Esophagus squamous epithelium (tissue), 5 donors: ENCODE data around the gene PSMB8. TPM values are rescaled to one million over a fixed set of nuclear protein-coding genes. Genes with fewer than 3 reads are reported as not detected.

Experiments used
- DNase-seq: peaks from one replicate; lab custom pipeline; 2025; lab: John Stamatoyannopoulos, UW
- H3K27ac ChIP-seq, 4 donors: fragments of 200-600 bp; sonication (generic); one replicate each; pipeline ENCODE4 v1.5.1; 2016 to 2019; ENCODE audit warnings: mild to moderate bottlenecking in 1 of 4
- H3K27me3 ChIP-seq, 4 donors: fragments of 200-600 bp; sonication (generic); 1 replicate in 3 of 4; 2 replicates in 1 of 4; pipeline versions ENCODE4 v1.5.1 to v1.6.0; 2017 to 2021; ENCODE audit warnings: antibody characterized with exemption in 1 of 4
- H3K36me3 ChIP-seq, 3 donors: fragments of 200-600 bp; sonication (generic); one replicate each; pipeline ENCODE4 v1.5.1; 2016 to 2019
- H3K4me1 ChIP-seq, 3 donors: fragments of 200-600 bp; sonication (generic); one replicate each; pipeline ENCODE4 v1.5.1; 2017 to 2019
- H3K4me3 ChIP-seq, 4 donors: fragments of 200-600 bp; sonication (generic); 1 replicate in 3 of 4; 2 replicates in 1 of 4; pipeline ENCODE4 v1.5.1; 2016 to 2019; ENCODE audit warnings: mild to moderate bottlenecking in 2 of 4, moderate library complexity in 1 of 4
- H3K9me3 ChIP-seq, 3 donors: fragments of 200-600 bp; sonication (generic); one replicate each; pipeline ENCODE4 v1.5.1; 2016 to 2019
- POLR2A ChIP-seq, 4 donors: fragments of 450-650 bp; IDR thresholded peaks; one replicate each; pipeline ENCODE4 v1.6.1; 2017; ENCODE audit warnings: antibody characterized with exemption in 4 of 4, mild to moderate bottlenecking in 4 of 4, moderate library complexity in 3 of 4
- WGBS, 2 donors: methylation state at CpG; one replicate each; pipeline ENCODE4 v1.1.5; 2018; 5-methylcytosine and 5-hydroxymethylcytosine counted together
- intact Hi-C: fragments of 100-400 bp; cut with DNase I; formaldehyde crosslinking; loops from one replicate; pipeline ENCODE4 v1.15.0; 2022
- total RNA-seq, 4 donors: library from RNA; depleted of rRNA; stranded (reverse); fragments of >200 nt; gene quantifications; one replicate each; pipeline ENCODE4 v1.1.0, GENCODE V29; 2016
- TF ChIP-seq, protein P1 (sequence below), 6 experiments: fragments of 450-650 bp in 4 of 6; fragments of 200-600 bp in 2 of 6; sonication (generic) in 2 of 6; IDR thresholded peaks; one replicate each; pipeline ENCODE4 v1.5.1; 2016 to 2019; ENCODE audit warnings: antibody characterized with exemption in 6 of 6, mild to moderate bottlenecking in 4 of 6, moderate library complexity in 4 of 6
- donor health status: DM: yes; HTN: yes; CAD: no.

Gene PSMB8
- total RNA-seq, 4 donors from 2014 or later = 21.6 to 135 (median 42.2) TPM

DNA sequence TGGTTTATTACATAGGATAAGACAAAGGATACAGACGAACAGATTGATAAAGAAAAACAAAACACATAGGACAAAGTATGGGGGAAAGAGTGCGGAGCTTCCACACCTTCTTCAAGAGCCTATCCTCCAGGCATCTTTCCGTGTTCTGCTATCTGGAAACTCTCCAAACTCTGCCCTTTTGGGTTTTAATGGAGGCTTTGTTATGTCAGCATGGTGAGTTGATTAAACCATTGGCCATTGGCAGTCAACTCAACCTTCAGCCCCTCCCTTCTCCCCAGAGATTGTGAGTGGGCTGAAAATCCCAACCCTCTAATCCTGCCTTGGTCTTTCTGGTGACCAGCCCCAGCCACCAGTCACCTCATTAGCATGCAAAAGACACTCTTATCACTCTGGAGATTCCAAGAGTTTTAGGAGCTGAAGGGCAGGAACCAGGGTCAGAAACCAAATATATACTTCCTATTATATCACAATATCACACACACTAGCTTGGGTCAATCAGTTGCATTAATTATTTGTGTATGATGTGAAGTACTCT lies 50.9 kb downstream of the PSMB8 start:
- no peak for DNase-seq
- Histone ChIP-seq H3K27ac (no peak overlapping the region), H3K27me3 (peaks cover 0 to 75% (median 2%) of the 10 kb centered on the region in 4 donors), H3K4me1 (peaks cover 3 to 12% (median 7%) of the 10 kb centered on the region in 3 donors), H3K4me3 (no peak overlapping the region), H3K36me3 (no peaks in the 10 kb centered on the region), H3K9me3 (no peaks in the 10 kb centered on the region)
- WGBS, 2 donors = 52 to 56% methylated on average over 3 of the region's 3 CpGs
- intact Hi-C loops = no loop called here
- TF ChIP-seq POLR2A (IDR thresholded peaks at IDR 0.05) = no peak
- TF ChIP-seq, protein P1, sequence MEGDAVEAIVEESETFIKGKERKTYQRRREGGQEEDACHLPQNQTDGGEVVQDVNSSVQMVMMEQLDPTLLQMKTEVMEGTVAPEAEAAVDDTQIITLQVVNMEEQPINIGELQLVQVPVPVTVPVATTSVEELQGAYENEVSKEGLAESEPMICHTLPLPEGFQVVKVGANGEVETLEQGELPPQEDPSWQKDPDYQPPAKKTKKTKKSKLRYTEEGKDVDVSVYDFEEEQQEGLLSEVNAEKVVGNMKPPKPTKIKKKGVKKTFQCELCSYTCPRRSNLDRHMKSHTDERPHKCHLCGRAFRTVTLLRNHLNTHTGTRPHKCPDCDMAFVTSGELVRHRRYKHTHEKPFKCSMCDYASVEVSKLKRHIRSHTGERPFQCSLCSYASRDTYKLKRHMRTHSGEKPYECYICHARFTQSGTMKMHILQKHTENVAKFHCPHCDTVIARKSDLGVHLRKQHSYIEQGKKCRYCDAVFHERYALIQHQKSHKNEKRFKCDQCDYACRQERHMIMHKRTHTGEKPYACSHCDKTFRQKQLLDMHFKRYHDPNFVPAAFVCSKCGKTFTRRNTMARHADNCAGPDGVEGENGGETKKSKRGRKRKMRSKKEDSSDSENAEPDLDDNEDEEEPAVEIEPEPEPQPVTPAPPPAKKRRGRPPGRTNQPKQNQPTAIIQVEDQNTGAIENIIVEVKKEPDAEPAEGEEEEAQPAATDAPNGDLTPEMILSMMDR (IDR thresholded peaks at IDR 0.05) = no peak

Other genes starting within 250 kb of the PSMB8 start
- gene HLA-DQA1, start 206.6 kb downstream of the PSMB8 start, total RNA-seq = 1 to 10 TPM in 3 of 4 donors, under 1 TPM in 1; 0.31 to 9.0 (median 5.1) TPM
- 1 to 10 TPM in 2 of 4 donors, under 1 TPM in 2; 0.13 to 9.3 (median 1.5) TPM for gene HLA-DQB1, start 177.4 kb downstream of the PSMB8 start, total RNA-seq
- gene HLA-DQA2, start 102.7 kb downstream of the PSMB8 start, total RNA-seq = 1 to 10 TPM in 1 of 4 donors, under 1 TPM in 2, not detected in 1; 0.38 to 2.3 (median 0.91) TPM
- gene HLA-DQB2, start 80.5 kb downstream of the PSMB8 start, total RNA-seq = 1 to 10 TPM in 3 of 4 donors, not detected in 1; 1.7 to 7.8 (median 4.7) TPM
- 1 to 10 TPM in 1 of 4 donors, under 1 TPM in 3; 0.34 to 3.6 (median 0.74) TPM for gene HLA-DOB, start 27.0 kb downstream of the PSMB8 start, total RNA-seq
- 10 to 100 TPM; 25.4 to 28.3 (median 26.7) TPM for gene TAP2, start 5.3 kb downstream of the PSMB8 start, total RNA-seq
- gene TAP1, start 9.7 kb upstream of the PSMB8 start, total RNA-seq = 10 to 100 TPM; 31.7 to 95.5 (median 40.3) TPM
- 10 to 100 TPM in 2 of 4 donors, 1 to 10 TPM in 2; 5.2 to 93.7 (median 12.0) TPM for gene PSMB9, start 10.1 kb upstream of the PSMB8 start, total RNA-seq
- gene HLA-DMB, start 97.0 kb upstream of the PSMB8 start, total RNA-seq = 10 to 100 TPM in 2 of 4 donors, 1 to 10 TPM in 2; 3.4 to 24.8 (median 9.2) TPM
- 10 to 100 TPM in 2 of 4 donors, 1 to 10 TPM in 2; 4.7 to 36.4 (median 12.6) TPM for gene HLA-DMA, start 109.0 kb upstream of the PSMB8 start, total RNA-seq
- 100 to 1,000 TPM; 110 to 152 (median 132) TPM for gene BRD2, start 124.5 kb upstream of the PSMB8 start, total RNA-seq
- gene HLA-DOA, start 165.5 kb upstream of the PSMB8 start, total RNA-seq = 1 to 10 TPM in 2 of 4 donors, under 1 TPM in 2; 0.61 to 9.7 (median 1.6) TPM
- gene HLA-DPA1, start 229.6 kb upstream of the PSMB8 start, total RNA-seq = 100 to 1,000 TPM in 1 of 4 donors, 10 to 100 TPM in 1, 1 to 10 TPM in 2; 6.2 to 114 (median 48.2) TPM
- gene HLA-DPB1, start 231.9 kb upstream of the PSMB8 start, total RNA-seq = 10 to 100 TPM in 2 of 4 donors, 1 to 10 TPM in 2; 3.2 to 96.9 (median 45.3) TPM